Limb (tissue), 2 donors: ENCODE results near the gene ANKRD40.

Source experiments
- DNase-seq, 2 donors: peaks; one replicate each; pipeline ENCODE4 v3.0.0-alpha.2; 2016; ENCODE audit errors: extremely low spot score in 2 of 2

Gene ANKRD40

DNA sequence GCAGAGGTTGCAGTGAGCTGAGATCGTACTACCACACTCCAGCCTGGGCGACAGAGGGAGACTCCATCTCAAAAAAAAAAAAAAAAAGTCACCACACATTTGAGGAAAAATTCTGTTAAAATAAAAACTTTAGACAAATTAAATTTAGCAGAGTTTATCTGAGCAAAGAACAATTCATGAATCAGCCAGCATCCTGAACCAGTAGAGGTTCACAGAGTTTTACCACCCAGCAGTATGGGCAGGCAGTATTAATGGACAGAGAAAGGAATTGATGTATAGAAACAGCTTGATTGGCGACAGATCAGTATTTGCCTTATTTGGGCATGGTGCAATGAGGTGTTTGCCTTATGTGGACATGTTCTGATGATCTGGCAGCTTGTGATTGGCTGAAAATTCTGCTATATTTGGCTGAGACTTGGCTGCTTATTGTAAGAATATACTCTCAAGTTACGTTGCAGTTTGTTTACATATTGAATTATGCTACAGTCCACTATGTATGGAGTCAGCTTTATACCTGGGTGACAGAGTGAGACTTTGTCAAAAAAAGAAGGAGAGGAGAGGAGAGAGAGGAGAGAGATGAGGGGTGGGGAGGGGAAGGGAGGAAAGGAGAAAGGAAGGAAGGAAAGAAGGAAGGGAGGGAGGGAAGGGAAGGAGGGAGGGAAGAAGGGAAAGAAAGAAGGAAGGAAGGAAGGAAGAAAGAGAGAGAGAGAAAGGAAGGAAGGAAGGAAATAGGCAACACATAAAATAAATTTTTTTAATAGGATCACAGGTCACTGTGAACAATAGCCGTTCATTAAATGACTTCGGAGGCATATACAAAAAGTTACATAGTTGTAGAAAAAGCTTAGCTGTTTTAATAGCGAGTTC lies 58.4 kb downstream of the ANKRD40 start:
- DNase-seq: no peak

DNA sequence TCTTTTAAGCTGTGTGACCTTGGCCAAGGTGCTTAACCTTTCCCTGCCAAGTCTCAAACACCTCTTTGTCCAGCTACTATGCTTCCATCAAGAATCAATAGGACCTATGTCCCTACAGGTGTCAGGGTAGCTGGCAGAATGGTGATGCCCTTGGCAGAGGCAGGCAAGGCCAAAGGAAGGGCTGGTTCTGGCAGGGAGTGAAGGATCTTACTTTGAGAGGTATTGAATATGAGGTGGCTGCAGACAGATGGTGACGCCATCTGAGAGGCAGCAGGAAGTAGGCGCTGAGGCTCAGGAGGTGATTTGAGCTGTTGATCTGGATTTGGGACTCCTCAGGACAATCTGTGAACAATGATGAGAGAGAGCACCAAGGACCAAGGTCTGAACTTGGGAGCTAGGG lies 60.5 kb downstream of the ANKRD40 start:
- no peak for DNase-seq

DNA sequence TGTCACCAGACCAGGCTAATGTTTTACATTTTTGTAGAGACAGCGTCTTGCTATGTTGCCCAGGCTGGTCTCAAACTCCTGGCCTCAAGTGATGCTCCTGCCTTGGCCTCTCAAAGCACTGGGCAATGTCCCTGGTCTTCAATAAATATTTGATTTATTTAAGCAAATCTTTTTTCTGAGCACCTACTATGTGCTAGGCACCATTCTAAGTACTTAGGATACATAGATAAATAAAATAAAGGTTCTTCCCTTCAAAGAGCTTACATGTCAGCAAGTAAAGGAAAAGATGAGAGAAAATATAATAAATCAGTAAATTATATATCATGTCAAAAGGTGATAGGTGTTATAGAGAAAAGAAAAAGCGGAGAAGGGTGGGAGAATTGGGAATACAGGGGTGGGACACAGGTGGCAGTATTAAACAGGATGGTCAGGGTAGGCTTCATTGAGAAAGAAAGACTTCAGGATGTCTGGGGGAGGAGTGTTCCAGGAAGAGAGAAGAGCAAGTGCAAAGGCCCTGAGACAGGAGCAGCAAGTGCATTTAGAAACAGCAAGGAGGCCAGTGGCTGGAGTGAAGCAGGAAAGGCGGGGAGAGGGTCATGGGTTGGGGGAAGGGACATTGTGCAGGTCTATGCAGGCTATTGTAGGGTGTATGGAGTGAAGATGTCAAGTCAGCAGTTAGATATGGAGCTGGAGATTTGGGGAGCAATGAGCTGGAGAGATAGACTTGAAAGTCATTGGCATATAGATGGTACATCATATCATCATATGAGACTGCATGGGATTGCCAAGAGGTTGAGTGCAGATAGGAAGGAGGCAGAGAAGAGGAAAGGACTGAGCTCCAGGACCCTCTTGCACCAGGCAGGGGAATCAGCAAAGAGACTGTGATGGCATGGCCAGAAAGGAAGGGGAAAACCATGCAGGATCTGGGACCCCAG lies 61.7 kb downstream of the ANKRD40 start:
- no peak for DNase-seq
